ENCODE results near the gene GLDN.

Gene GLDN

GRCh38 chr15:51312166-51313073 lies 29.0 kb upstream of the GLDN start:
- no peak for TF ChIP-seq EZH2phosphoT487 (IDR thresholded peaks at IDR 0.05; ENCODE audit: low read length)
- TF ChIP-seq CTCF (IDR thresholded peaks at IDR 0.05; ENCODE audit: low read length) = no peak
- TF ChIP-seq EZH2 (optimal IDR thresholded peaks at IDR 0.05; ENCODE audit: low read depth, low read length) = no peak
- H4K20me1 ChIP-seq (ENCODE audit: insufficient read depth, low read length) = no peaks in the 10 kb centered on the region
- no peaks in the 10 kb centered on the region for H3K9me3 ChIP-seq (replicated peaks; ENCODE audit: insufficient read depth, low read length)
- no peak overlapping the region for H3K27ac ChIP-seq (ENCODE audit: low read length)
- peaks cover 6% of the 10 kb centered on the region; the same call in 1 of the 2 replicates for H3K4me1 ChIP-seq (ENCODE audit: low read length)
- H3K4me2 ChIP-seq (ENCODE audit: low read depth, low read length) = no peak overlapping the region
- H3K79me2 ChIP-seq (ENCODE audit: low read length) = no peaks in the 10 kb centered on the region
- no peaks in the 10 kb centered on the region for H3F3A ChIP-seq (ENCODE audit: insufficient read depth, low read length)
- no peak overlapping the region for H3K4me3 ChIP-seq (ENCODE audit: low read length)
- no peak overlapping the region for H3K9ac ChIP-seq (ENCODE audit: low read length)
- no peak for DNase-seq
- H3K9me2 ChIP-seq (replicated peaks; ENCODE audit: insufficient read depth, low read length) = no peaks in the 10 kb centered on the region
- H2AFZ ChIP-seq (ENCODE audit: low read length) = no peak overlapping the region
- no peaks in the 10 kb centered on the region for H3K27me3 ChIP-seq (replicated peaks; ENCODE audit: insufficient read depth, low read length)
- H3K36me3 ChIP-seq (replicated peaks; ENCODE audit: insufficient read depth, low read length) = no peaks in the 10 kb centered on the region

DNA sequence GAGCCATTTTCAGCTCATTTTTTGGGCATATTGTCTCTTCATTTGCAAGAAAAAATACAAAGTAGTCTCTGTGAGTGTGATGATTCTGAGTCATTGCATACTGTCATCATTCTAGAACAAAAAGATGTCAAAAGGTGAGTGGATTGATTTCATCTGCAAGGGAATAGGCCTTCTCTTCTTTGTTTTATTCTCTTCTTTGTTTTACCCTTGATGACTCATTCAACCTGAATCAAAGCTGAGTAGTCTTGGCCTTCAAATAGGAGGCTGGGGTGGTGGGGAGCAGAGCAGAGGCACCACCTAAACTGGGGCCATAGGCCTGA lies 28.4 kb upstream of the GLDN start:
- H3K9ac ChIP-seq (ENCODE audit: low read length) = no peak overlapping the region
- H3K9me2 ChIP-seq (replicated peaks; ENCODE audit: insufficient read depth, low read length) = no peaks in the 10 kb centered on the region
- H3K79me2 ChIP-seq (ENCODE audit: low read length) = no peaks in the 10 kb centered on the region
- no peaks in the 10 kb centered on the region for H4K20me1 ChIP-seq (ENCODE audit: insufficient read depth, low read length)
- H3K36me3 ChIP-seq (replicated peaks; ENCODE audit: insufficient read depth, low read length) = no peaks in the 10 kb centered on the region
- no peaks in the 10 kb centered on the region for H3F3A ChIP-seq (ENCODE audit: insufficient read depth, low read length)
- H3K4me1 ChIP-seq (ENCODE audit: low read length) = no peaks in the 10 kb centered on the region
- H3K27ac ChIP-seq (ENCODE audit: low read length) = no peak overlapping the region
- H3K9me3 ChIP-seq (replicated peaks; ENCODE audit: insufficient read depth, low read length) = no peaks in the 10 kb centered on the region
- no peak overlapping the region for H3K4me3 ChIP-seq (ENCODE audit: low read length)
- H2AFZ ChIP-seq (ENCODE audit: low read length) = no peak overlapping the region
- DNase-seq = no peak
- TF ChIP-seq EZH2 (optimal IDR thresholded peaks at IDR 0.05; ENCODE audit: low read depth, low read length) (no peak), EZH2phosphoT487 (IDR thresholded peaks at IDR 0.05; ENCODE audit: low read length) (no peak), CTCF (IDR thresholded peaks at IDR 0.05; ENCODE audit: low read length) (no peak)
- no peak overlapping the region for H3K4me2 ChIP-seq (ENCODE audit: low read depth, low read length)
- no peaks in the 10 kb centered on the region for H3K27me3 ChIP-seq (replicated peaks; ENCODE audit: insufficient read depth, low read length)

DNA sequence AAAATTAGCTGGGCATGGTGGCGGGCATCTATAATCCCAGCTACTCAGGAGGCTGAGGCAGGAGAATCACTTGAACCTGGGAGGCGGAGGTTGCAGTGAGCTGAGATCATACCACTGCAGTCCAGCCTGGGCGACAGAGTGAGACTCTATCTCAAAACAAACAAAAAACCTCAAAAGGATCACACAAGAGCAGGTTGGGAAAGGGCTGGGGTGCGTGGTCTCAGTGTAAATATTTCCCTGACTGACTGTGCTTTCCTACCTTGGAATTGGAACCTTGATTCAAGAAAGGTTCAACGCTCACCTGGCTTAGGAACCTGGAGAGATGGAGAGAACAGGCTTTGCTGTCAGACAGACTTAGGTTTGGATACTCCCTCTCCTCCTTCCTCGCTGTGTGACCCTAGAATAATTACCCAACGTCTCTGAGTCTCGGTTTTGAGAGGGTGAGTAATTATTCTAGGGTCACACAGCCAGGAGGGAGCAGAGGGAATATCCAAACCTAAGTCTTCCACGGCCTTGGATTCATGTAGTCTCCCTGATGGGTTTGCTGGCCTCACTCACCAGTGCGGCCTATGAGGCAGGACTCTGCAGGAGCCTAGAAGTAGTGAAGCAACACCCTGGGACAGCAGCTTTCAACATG lies 27.7 kb upstream of the GLDN start:
- no peaks in the 10 kb centered on the region for H4K20me1 ChIP-seq (ENCODE audit: insufficient read depth, low read length)
- H3K9me3 ChIP-seq (replicated peaks; ENCODE audit: insufficient read depth, low read length) = no peaks in the 10 kb centered on the region
- H3F3A ChIP-seq (ENCODE audit: insufficient read depth, low read length) = no peaks in the 10 kb centered on the region
- TF ChIP-seq CTCF (IDR thresholded peaks at IDR 0.05; ENCODE audit: low read length) = no peak
- no peak for TF ChIP-seq EZH2 (optimal IDR thresholded peaks at IDR 0.05; ENCODE audit: low read depth, low read length)
- TF ChIP-seq EZH2phosphoT487 (IDR thresholded peaks at IDR 0.05; ENCODE audit: low read length) = no peak
- DNase-seq = no peak
- H3K36me3 ChIP-seq (replicated peaks; ENCODE audit: insufficient read depth, low read length) = no peaks in the 10 kb centered on the region
- no peak overlapping the region for H2AFZ ChIP-seq (ENCODE audit: low read length)
- H3K9ac ChIP-seq (ENCODE audit: low read length) = no peak overlapping the region
- no peaks in the 10 kb centered on the region for H3K9me2 ChIP-seq (replicated peaks; ENCODE audit: insufficient read depth, low read length)
- H3K4me2 ChIP-seq (ENCODE audit: low read depth, low read length) = no peak overlapping the region
- no peaks in the 10 kb centered on the region for H3K27me3 ChIP-seq (replicated peaks; ENCODE audit: insufficient read depth, low read length)
- no peaks in the 10 kb centered on the region for H3K79me2 ChIP-seq (ENCODE audit: low read length)
- H3K27ac ChIP-seq (ENCODE audit: low read length) = no peak overlapping the region
- no peaks in the 10 kb centered on the region for H3K4me1 ChIP-seq (ENCODE audit: low read length)
- no peak overlapping the region for H3K4me3 ChIP-seq (ENCODE audit: low read length)
